ENCODE results near the gene CCDC63.
A peak's percentile ranks its signal among the peaks of the same experiment; 100 is the strongest.

The CCDC63 gene

DNA sequence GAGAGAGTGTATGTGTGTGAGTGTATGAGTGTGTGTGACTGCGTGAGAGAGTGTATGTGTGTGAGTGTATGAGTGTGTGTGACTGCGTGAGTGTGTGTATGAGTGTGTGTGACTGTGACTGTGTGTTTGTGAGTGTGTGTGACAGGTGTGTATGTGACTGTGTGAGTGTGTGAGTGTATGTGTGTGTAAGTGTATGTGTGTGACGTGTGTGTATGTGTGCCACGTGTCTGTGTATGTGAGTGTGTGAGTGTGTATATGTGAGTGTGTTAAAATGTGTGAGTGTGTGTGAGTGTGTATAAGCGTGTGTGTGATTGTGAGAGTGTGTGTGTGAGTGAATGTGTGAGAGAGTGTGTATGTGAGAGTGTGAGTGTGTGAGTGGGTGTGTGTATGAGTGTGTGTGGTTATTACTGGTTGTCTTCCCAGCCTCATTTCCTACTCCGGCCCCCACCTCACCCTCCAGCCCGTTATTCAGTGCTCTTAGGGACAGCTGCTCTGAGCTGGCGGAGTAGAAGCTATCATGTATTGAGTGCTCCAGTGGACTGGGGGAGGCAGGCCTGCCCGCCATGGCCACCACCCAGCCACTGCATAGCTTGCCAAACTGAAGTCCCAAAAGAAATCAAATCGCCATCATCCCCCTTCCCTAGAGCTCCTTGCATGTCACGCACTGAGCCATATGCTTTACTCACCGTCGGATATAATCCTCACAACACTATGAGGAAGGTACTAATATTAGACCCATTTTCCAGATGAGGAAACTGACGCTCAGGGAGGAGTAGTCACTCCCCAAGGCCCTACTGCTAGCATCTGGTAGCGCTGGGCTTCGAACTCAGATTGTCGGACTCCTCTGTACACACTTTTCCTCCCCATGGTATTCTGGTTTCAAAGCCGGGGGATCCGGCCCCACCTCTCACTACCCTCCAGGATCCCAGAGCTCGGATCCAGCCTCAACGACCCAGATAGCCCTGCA, 83.8 kb downstream of the CCDC63 start:
- Histone ChIP-seq H3K9ac (ENCODE audit: low read depth, low read length) (no peak overlapping the region), H3K9me3 (ENCODE audit: control insufficient read depth, insufficient read depth, low read length) (no peaks in the 10 kb centered on the region), H3K4me1 (ENCODE audit: insufficient read depth, low read length) (peaks cover 19% of the 10 kb centered on the region), H3K36me3 (ENCODE audit: insufficient read depth, low read length) (no peaks in the 10 kb centered on the region)

DNA sequence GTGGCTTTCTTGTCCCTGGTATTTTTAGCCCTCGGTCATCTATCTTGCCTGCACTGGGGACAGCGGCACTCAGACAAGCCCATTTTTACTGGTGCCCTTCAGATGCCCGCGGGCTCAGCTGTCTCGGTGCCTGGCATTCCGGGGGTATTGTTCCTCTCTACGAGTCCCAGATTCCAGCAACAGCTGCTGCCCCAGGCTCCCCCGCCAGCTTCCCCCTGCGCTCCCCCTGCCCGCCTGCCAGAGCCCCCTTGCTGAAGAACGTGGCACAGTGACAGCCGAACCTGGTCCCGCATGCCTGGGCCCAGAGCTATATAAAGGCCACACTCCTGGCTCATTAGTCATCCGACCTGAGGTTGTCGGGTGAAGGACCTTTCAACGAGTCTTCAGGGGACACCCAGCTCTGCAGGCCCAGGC, 84.5 kb downstream of the CCDC63 start:
- Histone ChIP-seq H3K4me1 (ENCODE audit: insufficient read depth, low read length) (peaks cover 19% of the 10 kb centered on the region), H3K36me3 (ENCODE audit: insufficient read depth, low read length) (no peaks in the 10 kb centered on the region), H3K9ac (ENCODE audit: low read depth, low read length) (no peak overlapping the region), H3K9me3 (ENCODE audit: control insufficient read depth, insufficient read depth, low read length) (no peaks in the 10 kb centered on the region)

DNA sequence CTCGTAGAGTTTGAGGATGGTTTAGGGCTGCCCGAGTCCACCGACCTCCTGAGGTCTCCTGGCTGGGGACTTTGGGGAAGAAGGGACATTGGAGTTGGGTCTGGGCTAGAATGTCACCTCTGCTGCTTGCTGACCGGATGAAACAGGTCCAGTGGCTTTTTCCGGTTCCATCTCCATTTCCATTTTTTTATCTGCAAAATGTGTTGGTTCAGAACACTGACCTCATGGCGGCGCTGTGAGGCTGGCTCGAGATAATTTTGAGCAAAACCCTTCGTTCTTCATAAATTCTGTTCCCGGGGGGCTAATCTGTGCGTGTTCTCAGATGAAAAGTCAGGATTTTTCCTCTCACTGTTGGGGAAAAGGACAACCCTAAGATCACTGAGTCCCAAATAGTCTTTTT, 85.3 kb downstream of the CCDC63 start:
- H3K9me3 ChIP-seq (ENCODE audit: control insufficient read depth, insufficient read depth, low read length) = no peaks in the 10 kb centered on the region
- H3K4me1 ChIP-seq (ENCODE audit: insufficient read depth, low read length) = peaks cover 19% of the 10 kb centered on the region
- H3K9ac ChIP-seq (ENCODE audit: low read depth, low read length) = no peak overlapping the region
- no peaks in the 10 kb centered on the region for H3K36me3 ChIP-seq (ENCODE audit: insufficient read depth, low read length)

DNA sequence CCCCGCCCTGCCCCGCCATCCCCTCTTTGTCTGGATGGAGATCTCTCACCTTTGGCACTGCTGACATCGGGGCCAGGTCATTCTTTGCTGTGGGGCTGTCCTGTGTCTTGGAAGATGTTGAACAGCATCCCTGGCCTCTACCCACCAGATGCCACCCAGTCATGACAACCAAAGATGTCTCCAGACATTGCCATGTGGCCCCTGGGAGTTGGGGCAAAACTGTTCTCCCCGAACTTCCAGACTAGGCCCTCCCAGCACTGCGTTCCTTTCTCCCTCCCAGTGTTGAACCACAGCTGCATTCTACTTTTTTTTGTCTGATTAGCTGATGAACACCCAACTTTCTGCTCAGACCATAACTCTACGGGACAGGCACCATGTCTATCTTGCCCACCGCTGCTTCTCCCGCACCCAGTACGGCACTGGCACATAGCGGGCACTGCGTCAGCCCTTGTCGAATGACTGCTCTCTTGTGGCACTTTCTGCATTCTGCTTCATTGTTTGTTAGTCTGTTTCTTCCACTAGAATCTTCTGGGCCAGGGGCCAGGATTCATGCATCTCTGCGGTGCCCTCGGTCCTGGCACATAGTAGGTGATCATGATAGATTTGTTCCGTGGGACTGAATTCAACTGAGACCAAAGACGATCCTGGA, 86.7 kb downstream of the CCDC63 start:
- peaks cover 23% of the 10 kb centered on the region for H3K4me1 ChIP-seq (ENCODE audit: insufficient read depth, low read length)
- H3K9ac ChIP-seq (ENCODE audit: low read depth, low read length) = no peak overlapping the region
- H3K9me3 ChIP-seq (ENCODE audit: control insufficient read depth, insufficient read depth, low read length) = no peaks in the 10 kb centered on the region
- no peaks in the 10 kb centered on the region for H3K36me3 ChIP-seq (ENCODE audit: insufficient read depth, low read length)

DNA sequence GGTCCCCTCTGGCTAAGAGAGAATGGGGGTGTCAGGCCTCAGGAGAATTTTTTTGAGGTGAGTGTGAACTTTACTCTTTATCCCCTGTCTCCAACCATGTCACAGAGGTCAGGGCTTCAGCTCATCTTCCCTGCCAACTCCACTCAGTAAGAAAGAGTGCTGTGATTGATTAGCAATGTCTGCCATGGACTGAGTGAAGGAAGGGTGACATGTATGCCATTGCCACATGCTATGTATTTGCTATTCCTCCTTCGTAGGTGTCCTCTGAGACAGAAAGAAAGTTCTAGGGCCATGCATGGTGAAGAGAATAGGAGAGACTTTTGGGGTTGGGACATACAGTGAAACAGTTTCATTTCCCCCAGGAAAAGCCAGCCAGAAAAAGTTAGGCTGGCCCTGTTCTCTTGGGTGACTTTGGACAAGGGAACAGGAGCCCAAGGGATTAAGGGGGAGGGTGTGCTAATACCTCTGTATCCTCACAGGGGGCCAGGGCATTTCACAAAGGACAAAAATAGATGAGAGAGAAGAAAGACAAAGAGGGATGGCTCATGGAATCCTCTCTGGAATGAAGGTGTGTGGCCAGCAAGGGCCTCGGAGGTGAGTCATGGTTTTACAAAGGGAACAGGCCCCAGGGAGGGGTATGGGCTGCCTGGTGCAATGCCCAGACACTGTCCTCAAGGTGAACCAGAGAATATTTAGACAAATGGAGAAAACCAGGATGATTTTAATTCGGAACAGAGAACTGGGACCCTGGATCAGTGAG, 87.5 kb downstream of the CCDC63 start:
- H3K9ac ChIP-seq (ENCODE audit: low read depth, low read length) = peak overlapping the region; percentile 30; the same call in 1 of the 2 replicates
- peaks cover 28% of the 10 kb centered on the region for H3K4me1 ChIP-seq (ENCODE audit: insufficient read depth, low read length)
- no peaks in the 10 kb centered on the region for H3K36me3 ChIP-seq (ENCODE audit: insufficient read depth, low read length)
- H3K9me3 ChIP-seq (ENCODE audit: control insufficient read depth, insufficient read depth, low read length) = no peaks in the 10 kb centered on the region

DNA sequence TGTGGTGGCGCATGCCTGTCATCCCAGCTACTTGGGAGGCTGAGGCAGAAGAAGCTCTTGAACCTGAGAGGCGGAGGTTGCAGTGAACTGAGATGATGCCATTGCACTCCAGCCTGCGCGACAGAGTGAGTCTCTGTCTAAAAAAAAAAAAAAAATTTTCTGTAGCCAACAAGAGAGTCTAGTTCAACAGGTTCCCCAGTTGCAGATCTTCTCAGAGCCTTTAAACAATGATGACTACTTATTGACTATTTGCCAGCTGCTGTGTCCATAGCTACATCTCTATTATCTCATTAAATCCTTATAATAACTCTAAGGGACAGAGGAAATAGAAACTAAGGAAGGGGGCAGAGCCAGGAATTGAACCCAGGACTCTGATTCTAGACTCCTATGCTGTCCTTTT, 88.8 kb downstream of the CCDC63 start:
- Histone ChIP-seq H3K9ac (ENCODE audit: low read depth, low read length) (no peak overlapping the region), H3K9me3 (ENCODE audit: control insufficient read depth, insufficient read depth, low read length) (no peaks in the 10 kb centered on the region), H3K36me3 (ENCODE audit: insufficient read depth, low read length) (no peaks in the 10 kb centered on the region), H3K4me1 (ENCODE audit: insufficient read depth, low read length) (peaks cover 28% of the 10 kb centered on the region)

DNA sequence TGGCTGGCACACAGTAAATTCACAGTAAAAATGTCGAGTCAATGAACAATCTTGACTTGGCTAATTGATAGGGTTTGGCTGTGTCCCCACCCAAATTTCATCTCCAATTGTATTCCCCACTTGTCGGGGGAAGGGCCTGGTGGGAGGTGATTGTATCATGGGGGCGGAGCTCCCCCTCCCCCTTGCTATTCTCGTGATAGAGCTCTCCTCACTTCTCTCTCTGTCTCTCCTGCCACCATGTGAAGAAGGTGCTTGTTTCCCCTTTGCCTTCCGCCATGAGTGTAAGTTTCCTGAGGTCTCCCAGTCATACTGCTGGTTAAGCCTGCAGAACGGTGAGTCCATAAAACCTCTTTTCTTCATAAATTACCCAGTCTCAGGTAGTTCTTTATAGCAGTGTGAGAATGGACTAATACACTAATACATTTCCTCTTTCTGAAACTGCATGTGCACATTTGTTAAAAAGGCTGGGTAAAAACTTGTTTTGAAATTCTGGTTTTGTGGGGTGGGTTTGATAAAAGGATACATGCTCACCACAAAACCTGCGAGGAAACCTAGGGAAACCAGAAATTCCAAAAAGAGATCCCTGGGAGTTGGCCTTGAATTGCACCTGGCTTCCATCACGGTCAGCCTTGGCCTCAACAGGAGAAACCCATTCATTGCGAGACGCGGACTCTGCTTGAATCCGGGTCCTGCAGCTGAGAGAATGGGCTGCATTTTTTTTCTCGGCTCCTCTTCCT, 89.7 kb downstream of the CCDC63 start:
- H3K9me3 ChIP-seq (ENCODE audit: control insufficient read depth, insufficient read depth, low read length) = no peaks in the 10 kb centered on the region
- peak overlapping the region; percentile 50 for H3K9ac ChIP-seq (ENCODE audit: low read depth, low read length)
- peaks cover 28% of the 10 kb centered on the region for H3K4me1 ChIP-seq (ENCODE audit: insufficient read depth, low read length)
- H3K36me3 ChIP-seq (ENCODE audit: insufficient read depth, low read length) = no peaks in the 10 kb centered on the region

DNA sequence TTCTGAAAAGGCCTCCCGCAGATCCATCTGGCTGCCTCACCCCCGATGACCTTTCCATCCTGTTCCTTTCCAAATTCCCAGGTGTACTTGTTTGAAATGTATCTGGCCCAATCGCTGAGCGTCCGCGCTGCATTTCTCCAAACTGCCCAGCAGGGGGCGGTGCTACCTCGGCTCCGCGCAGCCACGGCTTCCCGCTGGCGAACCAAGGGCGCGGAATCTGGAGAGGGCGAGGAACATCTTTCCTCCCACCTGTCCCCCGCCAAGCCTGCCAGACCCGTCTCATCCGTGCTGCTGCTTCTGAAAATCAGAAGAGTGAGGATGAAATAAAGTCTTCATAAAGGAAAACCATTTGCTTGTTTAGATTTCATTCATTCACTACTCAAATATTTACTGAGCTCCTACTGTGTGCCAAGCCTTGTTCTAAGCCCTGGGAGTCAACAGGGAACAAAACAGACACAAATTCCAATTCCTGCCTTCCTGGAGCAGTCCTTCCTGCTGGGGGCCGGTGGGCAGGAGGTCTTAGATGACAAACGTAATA, 90.4 kb downstream of the CCDC63 start:
- H3K9me3 ChIP-seq (ENCODE audit: control insufficient read depth, insufficient read depth, low read length) = no peaks in the 10 kb centered on the region
- peak overlapping the region; percentile 50; the same call in 1 of the 2 replicates for H3K9ac ChIP-seq (ENCODE audit: low read depth, low read length)
- H3K36me3 ChIP-seq (ENCODE audit: insufficient read depth, low read length) = no peaks in the 10 kb centered on the region
- H3K4me1 ChIP-seq (ENCODE audit: insufficient read depth, low read length) = peaks cover 24% of the 10 kb centered on the region

DNA sequence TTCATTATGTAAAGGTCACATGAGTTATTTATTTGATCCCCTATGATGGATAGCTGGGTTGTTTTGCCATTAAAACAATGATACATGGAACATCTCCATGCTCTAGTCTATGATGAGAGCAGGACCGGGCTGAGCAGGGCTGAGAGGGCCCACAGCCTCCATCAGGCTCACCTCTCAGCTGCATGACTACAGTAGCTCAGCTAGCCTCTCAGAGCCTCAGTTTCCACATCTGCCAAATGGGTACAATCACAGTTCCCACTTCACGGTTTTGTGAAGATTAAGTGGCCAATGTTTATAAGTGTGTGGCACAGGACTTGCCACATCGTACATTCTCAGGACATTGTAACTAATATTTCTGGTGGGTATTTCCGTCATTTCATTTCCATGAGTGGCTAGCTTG, 93.5 kb downstream of the CCDC63 start:
- 0 out of 2 replicates have a peak, but pooled peaks cover 4% of the 10 kb centered on the region for H3K9me3 ChIP-seq (ENCODE audit: control insufficient read depth, insufficient read depth, low read length)
- H3K36me3 ChIP-seq (ENCODE audit: insufficient read depth, low read length) = no peaks in the 10 kb centered on the region; the same call in 1 of the 2 replicates
- no peak overlapping the region for H3K9ac ChIP-seq (ENCODE audit: low read depth, low read length)
- peaks cover 9% of the 10 kb centered on the region for H3K4me1 ChIP-seq (ENCODE audit: insufficient read depth, low read length)

DNA sequence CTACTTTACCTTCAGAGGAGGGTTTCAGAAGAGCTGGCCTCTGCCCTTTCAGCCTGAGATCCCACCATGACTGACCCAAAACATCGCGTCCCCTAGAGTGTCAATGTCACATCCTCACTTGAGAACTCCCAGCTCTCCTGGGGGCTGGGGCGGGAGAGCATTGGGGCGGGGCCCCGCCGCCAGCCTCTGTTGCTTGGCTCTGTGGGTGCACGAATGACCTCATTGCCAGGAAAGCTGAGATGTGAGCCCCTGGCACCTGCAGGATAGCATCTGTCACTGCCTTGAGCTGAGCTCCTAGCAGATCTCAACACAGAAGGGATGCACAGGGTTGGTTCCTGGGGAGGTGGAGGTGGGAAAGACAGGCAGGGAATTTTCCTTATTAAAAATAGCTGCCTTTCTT, 94.1 kb downstream of the CCDC63 start:
- Histone ChIP-seq H3K4me1 (ENCODE audit: insufficient read depth, low read length) (peaks cover 9% of the 10 kb centered on the region), H3K9me3 (ENCODE audit: control insufficient read depth, insufficient read depth, low read length) (0 out of 2 replicates have a peak, but pooled peaks cover 4% of the 10 kb centered on the region), H3K9ac (ENCODE audit: low read depth, low read length) (no peak overlapping the region), H3K36me3 (ENCODE audit: insufficient read depth, low read length) (no peaks in the 10 kb centered on the region; the same call in 1 of the 2 replicates)

DNA sequence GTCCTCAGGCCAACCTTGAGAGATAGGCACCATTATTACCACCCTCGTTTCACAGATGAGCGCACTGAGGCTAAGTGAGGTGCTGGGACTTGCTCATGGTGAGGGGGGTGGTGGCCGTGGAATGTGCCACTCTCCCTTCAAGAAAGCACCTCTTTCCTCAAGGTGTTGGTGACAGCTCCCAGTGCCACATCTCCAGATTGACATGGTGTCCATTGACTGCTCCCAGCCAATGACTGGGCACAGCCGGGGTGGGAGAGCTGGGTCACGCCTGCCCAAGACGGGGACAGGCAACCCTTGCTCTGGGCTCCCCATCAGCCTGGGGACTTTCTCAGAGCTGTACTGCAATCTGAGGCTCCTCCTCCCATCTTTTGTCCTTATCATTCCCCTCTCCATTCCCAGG, 94.6 kb downstream of the CCDC63 start:
- Histone ChIP-seq H3K9ac (ENCODE audit: low read depth, low read length) (no peak overlapping the region), H3K36me3 (ENCODE audit: insufficient read depth, low read length) (peaks cover 3% of the 10 kb centered on the region), H3K9me3 (ENCODE audit: control insufficient read depth, insufficient read depth, low read length) (0 out of 2 replicates have a peak, but pooled peaks cover 4% of the 10 kb centered on the region), H3K4me1 (ENCODE audit: insufficient read depth, low read length) (peaks cover 9% of the 10 kb centered on the region)

DNA sequence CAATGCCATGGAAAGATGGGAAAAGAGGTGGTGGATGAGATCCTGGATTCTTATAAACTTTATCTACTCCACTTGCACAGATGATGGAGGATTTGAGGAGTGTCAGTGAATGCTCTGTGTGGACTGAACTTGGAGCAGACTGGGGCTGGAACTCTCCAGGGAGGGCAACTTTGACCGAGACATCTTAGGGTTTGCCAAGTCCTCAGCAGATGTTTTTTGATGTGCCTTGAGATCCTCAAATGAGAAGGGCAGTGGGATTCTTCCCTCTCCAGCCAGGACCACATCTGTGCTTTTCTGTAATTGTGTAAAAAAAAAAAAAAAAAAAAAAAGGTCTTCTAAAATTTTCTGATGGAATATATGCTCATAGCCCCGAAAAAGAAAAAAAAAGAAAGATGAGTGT, 96.6 kb downstream of the CCDC63 start:
- Histone ChIP-seq H3K9ac (ENCODE audit: low read depth, low read length) (no peak overlapping the region), H3K4me1 (ENCODE audit: insufficient read depth, low read length) (peaks cover 6% of the 10 kb centered on the region), H3K36me3 (ENCODE audit: insufficient read depth, low read length) (peaks cover 3% of the 10 kb centered on the region), H3K9me3 (ENCODE audit: control insufficient read depth, insufficient read depth, low read length) (0 out of 2 replicates have a peak, but pooled peaks cover 4% of the 10 kb centered on the region)

DNA sequence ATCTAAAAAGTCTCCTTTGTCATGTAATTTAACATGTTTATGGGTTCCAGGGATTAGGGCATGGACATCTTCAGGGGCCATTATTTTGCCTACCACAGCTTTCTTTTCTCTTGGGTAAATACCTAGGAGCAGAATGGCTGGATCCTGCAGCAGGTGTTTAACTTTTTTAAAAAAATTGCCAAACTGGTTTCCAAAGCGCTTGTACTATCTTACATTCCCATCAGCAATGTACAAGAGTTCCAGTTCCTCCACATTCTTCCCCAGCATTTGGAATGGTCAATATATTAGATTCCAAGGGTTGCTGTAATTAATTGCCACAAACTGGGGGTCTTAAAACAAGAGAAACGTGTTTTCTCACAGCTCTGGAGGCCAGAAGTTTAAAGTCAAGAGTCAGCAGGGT, 101.3 kb downstream of the CCDC63 start:
- Histone ChIP-seq H3K9me3 (ENCODE audit: control insufficient read depth, insufficient read depth, low read length) (0 out of 2 replicates have a peak, but pooled peaks cover 4% of the 10 kb centered on the region), H3K36me3 (ENCODE audit: insufficient read depth, low read length) (peaks cover 3% of the 10 kb centered on the region), H3K4me1 (ENCODE audit: insufficient read depth, low read length) (no peaks in the 10 kb centered on the region), H3K9ac (ENCODE audit: low read depth, low read length) (no peak overlapping the region)

Data from ES-I3 (cell line).